ENCODE data around the gene CARD11.

DNA sequence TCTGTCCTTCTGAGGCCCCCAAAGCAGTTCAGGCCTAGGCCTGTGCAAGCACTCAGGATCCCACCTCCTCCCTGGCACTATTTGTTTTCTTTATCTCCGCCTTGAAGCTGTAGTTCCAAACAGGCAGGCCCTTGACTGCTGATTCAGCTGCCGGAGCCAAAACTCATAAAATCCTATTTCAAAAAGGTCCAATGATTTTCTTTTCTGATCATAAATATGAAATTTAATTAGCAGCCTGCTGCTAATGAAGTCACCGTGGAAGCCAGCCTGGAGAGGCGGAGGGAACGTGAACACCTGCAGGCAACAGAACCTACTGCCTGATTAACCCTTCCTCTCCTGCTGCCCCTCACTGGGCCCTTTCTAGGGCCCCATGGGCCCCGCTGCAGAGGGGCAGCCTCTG, 60.1 kb downstream of the CARD11 start:
- no peak for TF ChIP-seq CTCF (IDR thresholded peaks at IDR 0.05 in 8 of 11, conservative IDR thresholded peaks at IDR 0.05 in 3 of 11)
- TF ChIP-seq POLR2AphosphoS5 (IDR thresholded peaks at IDR 0.05) = no peak

All from spleen (tissue), 7 donors.